Endothelial cell of hepatic sinusoid (primary cell): ENCODE results near the gene TRIAP1.
"Not testable (repeated sequence)": the region's sequence is repeated elsewhere in the genome, so short reads cannot be mapped to it uniquely, and the experiment has no call there.

ENCODE experiments used
- in situ Hi-C: cut with HindIII; loops from 2 replicates; pipeline ENCODE4 v1.10.0; 2017; ENCODE audit warnings: low sequenced_read_pairs

Gene TRIAP1

DNA sequence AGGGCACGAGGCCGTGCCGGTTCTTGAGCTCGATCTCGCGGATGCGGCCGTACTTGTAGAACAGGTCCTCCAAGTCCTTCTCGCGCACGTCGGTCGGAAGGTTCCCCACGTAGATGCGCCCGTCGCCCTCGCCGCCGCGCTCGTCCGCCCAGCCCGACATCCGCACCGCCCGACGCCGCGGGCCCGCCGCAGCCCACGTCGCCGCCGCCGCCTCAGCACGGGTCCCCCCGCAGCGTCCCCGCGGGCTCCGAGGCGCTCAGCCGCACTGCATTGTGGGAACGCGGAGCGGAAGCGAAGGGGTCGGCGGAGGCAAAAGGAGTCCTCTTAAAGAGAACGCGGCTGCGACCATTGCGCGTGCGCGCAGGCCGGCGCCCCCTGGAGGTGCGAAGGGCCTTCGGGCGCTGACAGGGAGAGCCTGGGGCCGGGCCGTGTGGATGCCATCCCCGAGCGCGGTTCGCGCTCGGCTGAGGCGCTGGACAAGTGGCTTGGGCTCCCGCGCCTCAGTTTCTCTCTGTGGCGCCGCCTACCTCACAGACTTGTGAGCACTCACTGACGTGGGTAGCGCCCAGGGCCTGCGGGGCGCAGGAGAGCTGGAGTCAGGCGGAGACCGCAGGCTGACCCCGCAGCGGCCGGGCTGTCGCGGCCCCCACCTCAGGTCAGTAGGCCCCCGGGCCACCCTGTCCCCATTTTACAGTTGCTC lies 23.4 kb upstream of the TRIAP1 start, which contains the start of gene SRSF9:
SRSF9 (minus strand) TSS at position 299 of the 700 bp plus-strand sequence; CDS start at position 160, 139 bp downstream.
- in situ Hi-C loops = no loop called here

- in situ Hi-C loops = no loop called here
These were observed 22.8 kb upstream of the TRIAP1 start for GRCh38 chr12:120468821-120469449.

- in situ Hi-C loops = no loop called here
These were observed 22.2 kb upstream of the TRIAP1 start for GRCh38 chr12:120468325-120468820.

GRCh38 chr12:120467439-120467838 lies 21.3 kb upstream of the TRIAP1 start:
- in situ Hi-C loops = no loop called here

DNA sequence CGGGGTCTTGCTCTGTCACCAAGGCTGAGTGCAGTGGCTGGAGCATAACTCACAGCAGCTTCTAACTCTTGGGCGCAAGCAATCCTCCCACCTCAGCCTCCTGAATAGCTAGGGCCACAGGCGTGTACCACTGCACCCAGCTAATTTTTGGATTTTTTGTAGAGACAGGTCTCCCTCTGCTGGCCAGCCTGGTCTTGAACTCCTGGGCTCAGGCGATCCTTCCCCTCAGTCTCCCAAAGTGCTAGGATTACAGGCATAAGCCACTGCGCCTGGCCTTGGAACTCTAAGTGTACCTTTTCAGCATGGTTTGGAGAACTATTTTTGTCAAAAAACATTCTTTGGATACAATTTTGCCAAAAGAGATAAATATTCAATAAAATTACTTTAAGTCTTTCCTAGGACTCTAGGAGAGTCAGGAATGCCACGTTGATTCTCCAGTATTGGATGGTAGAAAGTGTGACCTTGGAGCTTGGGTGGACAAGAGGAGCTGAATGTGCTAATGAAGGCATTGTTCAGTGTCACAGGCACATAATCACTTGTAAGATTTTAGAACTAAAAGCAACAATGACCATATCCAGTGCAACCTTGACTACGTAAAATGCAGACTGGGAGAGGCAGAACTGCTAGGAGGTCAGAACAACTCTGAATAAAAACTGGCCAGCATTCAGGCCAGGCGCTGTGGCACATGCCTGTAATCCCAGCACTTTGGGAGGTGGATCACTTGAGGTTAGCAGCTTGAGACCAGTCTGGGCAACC lies 20.6 kb upstream of the TRIAP1 start:
- in situ Hi-C loops = no loop called here

DNA sequence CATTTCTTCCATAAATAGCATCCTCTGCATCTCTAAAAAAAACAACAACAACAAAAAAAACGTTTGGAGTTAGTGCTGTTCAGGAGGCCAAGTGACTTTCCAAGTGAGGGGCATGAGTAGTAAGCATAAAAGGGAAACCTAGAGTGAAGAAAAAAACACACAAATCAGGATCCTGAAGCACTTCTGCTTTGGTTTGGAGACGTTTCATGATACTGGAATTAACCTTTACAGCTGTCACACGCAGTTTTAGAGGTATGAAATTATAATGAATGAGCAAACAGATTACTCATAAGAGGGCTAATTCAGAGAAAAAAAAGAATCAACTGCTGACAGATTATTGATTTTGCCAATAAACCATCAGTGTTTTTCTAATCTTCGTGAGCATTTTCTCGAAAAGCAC lies 19.6 kb upstream of the TRIAP1 start:
- in situ Hi-C loops = no loop called here

DNA sequence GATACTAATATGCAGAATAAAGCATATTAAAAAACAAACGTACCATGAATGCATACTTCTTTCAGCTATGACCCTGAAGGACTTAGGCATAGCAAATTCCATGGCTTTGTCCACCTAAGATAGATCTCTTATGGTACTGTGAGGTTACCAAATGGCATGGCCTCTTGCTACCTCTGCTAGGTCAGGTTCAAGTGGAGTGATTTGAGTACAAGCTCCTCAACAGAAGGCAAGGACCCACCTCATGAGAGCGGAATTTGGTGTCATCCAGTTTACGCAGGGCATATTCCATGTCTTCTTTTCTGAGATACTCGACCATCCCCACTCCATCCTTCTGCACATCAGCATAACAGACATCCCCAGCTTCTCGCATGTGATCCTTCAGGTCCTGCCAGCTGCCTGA lies 17.5 kb upstream of the TRIAP1 start:
- in situ Hi-C loops = no loop called here

GRCh38 chr12:120462099-120462640 lies 16.0 kb upstream of the TRIAP1 start:
- in situ Hi-C loops = no loop called here

DNA sequence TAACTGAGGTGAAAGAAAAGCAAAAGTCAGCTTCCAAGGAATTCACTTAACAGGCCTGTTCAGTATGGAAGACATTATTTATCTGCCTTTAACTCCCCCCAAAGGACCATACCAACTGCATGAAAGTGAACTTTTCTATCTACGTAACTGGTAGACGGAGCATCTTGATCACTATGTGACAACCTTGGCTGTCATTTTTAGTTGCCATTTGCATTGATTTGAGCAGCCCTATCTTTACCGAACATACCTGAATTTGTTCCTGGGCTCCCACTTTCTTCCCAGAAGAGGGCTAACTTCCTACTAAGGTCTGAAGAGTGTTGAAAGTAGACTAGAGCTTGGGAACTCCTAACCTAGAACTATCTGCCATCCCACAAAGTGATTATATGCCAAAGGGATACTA lies 14.0 kb upstream of the TRIAP1 start:
- in situ Hi-C loops = no loop called here

GRCh38 chr12:120457133-120457532 lies 10.9 kb upstream of the TRIAP1 start:
- in situ Hi-C loops = no loop called here

DNA sequence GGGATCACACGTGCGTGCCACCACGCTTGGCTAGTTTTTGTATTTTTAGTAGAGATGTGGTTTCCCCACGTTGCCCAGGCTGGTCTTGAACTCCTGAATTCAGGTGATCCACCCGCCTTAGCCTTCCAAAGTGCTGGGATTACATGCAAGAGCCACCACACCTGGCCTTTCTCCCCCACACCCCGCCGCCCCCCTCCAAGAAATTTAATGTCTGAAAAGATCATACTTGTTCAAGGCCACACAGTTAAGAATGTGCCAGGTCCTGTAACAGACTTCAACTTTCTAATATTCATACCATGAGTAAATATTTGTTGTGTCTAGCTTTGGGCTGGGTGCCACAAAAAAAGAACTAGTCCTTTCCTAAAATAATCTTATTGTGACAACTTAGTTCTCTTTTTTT lies 9.1 kb upstream of the TRIAP1 start:
- in situ Hi-C loops = no loop called here

GRCh38 chr12:120453977-120454376 lies 7.8 kb upstream of the TRIAP1 start:
- in situ Hi-C loops = no loop called here

DNA sequence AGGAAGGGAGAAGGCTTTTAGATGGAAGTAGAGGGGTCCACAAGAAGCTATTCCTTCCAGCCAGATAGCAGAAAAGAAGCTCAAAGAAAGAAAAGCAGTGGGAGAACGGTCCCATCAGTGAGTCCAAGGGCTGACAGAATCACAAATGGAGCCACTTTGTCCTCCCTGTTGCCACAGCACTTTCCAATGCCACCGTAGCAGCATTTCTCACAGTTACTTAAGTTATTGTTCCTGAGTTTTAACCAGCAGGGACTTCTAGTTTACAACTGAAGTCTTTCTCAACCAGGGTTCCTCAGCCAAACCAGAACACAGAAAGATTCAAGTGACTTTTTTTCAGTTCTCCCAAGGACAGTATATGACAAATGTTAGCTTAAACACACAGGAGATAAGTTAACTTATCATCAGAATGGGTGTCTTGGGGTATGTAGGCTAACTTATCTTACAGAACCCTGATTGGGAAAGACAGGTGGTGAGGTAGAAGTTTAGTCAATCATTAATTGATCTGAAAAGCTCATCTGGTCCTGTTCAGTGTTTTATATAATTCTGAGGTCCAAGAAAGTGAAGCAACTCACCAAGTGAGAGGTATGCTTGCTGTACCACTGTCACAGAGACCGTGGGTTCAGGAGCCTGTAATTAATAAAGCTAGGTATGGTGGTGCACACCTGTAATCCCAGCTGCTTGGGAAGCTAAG lies 7.0 kb upstream of the TRIAP1 start:
- in situ Hi-C loops = no loop called here

- in situ Hi-C loops = not testable (repeated sequence)
These were observed 6.3 kb upstream of the TRIAP1 start for GRCh38 chr12:120452524-120452923.

DNA sequence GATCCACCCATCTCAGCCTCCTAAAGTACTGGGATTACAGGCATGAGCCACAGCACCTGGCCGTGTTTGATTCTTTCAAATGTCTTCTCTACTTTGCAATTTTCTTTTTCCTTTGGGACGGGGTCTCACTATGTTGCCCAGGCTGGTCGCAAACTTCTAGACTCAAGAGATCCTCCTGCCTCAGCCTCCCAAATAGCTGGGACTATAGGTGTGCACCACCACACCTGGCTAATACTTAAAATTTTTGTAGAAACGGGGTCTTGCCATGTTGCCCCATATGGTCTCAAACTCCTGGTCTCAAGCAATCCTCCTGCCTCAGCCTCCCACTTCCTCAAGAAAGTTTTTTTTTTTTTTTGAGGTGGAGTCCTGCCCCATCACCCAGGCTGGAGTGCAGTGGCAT lies 1.8 kb upstream of the TRIAP1 start:
- in situ Hi-C loops = no loop called here

GRCh38 chr12:120446844-120447178 lies 627 bp upstream of the TRIAP1 start:
- in situ Hi-C loops = not testable (repeated sequence)

GRCh38 chr12:120444676-120445075 lies 1.5 kb downstream of the TRIAP1 start:
- in situ Hi-C loops = no loop called here

- in situ Hi-C loops = no loop called here
These were observed 6.4 kb downstream of the TRIAP1 start for GRCh38 chr12:120439646-120440247.

DNA sequence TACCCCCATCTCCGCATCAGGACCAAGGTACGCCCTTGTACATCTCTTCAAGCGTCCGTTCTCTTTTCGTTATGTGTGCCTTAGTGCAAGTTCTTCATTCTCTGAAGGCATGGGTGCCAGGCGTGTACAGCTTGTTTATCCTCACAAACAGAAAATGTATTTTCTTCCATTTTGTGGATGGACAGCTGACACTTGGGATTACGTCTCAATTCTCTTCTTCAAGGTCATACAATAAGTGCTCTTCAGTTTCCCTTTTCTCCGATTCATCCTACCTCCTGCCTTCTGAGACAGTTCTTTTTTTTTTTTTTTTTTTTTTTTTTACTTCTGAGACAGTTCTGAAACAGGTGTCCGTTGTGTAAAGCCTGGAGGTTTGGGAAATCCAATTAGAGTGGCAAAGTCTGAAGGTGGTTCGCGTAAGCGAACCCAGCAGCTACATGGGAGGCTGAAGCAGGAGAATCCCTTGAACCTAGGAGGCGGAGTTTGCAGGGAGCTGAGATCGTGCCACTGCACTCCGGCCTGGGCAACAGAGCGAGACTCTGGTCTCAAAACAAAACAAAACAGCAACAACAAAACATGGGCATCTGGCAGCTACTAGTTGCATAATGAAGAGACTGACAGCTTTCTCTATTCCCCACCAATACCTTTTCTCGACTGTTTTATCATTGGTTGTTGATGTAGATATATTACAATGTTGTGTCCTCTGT lies 7.5 kb downstream of the TRIAP1 start:
- in situ Hi-C loops = no loop called here
